GM19099 (cell line): ENCODE results near the gene PON1.

ENCODE experiments used
- POLR2A ChIP-seq: IDR thresholded peaks from 3 replicates; pipeline ENCODE4 v1.6.1; 2011; ENCODE audit warnings: low read depth; ENCODE audit not compliant: insufficient read length; ENCODE audit errors: extremely low read depth

The PON1 gene

DNA sequence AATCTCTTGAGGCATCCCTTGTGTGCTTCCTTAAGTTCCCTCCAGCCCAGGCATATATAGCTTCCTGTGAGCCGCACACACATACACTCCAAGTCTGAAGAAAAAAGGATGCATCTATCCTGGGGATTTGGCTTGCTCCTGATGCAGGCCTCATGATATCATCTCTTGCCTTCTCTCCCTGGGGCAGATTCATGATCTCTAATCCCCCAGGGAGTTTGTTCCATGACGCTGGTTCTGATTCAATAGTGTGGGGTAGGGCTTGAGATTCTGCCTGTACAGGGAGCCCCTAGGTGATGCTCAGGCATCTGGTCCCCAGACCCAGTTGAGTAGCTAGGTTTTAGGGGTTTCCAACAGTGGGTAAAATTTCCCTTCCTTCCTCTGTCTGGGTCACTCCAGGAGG lies 1.5 kb downstream of the PON1 start:
- TF ChIP-seq POLR2A: no peak

DNA sequence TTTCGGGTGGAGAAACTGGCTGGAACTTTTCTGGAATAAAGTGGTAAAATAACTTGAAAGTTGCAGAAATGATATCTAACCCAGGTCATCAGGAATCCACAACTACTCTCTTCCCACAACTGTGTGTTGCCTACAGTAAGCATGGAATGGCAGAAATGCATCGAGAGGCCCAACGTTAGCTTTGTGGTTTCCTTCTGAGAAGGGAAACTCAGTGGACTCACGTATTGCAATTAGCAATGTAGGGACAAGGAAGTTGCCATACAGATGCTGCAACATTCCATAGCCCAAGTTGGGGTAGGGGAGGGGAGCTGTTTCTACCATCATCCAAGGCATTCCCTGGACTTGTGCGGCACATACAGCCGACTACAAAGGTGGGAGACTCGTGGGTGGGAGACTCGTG lies 1.9 kb downstream of the PON1 start:
- no peak for TF ChIP-seq POLR2A

DNA sequence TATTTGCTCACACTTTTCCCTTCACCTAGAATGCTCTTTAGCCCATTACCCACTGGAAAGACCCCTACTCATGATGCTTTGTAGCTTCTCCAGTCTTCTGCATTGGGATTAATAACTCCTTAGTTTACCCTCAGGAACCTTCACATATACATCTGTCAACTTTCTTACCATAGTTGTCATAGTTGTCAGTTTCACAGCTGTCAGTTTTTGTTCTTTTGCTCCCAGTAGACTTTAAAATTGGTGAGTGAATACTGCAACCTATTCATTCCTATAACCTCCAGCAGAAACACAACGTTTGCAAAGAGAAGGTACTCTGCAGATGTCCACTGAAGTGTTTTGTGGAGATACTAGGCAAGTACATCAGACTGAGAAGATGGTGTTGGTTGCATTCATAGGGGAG lies 2.6 kb downstream of the PON1 start:
- no peak for TF ChIP-seq POLR2A

DNA sequence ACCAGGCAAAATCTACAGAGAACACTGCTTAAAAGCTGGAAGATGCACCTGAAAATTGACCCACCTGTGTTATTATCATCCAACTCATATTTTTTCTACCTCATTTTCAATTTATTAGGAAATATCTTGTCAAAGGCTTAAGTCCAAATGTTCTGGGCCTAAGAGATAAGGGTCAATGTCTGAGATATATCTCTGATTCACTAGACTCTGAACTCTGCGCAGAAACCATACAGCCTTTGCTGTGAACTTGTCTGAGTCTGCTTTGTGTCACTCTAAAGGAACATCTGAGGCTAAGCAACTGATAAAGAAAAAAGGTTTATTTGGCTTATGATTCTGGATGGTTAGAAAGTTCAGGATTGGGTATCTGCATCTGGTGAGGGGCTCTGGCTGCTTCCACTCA lies 3.7 kb downstream of the PON1 start:
- no peak for TF ChIP-seq POLR2A

DNA sequence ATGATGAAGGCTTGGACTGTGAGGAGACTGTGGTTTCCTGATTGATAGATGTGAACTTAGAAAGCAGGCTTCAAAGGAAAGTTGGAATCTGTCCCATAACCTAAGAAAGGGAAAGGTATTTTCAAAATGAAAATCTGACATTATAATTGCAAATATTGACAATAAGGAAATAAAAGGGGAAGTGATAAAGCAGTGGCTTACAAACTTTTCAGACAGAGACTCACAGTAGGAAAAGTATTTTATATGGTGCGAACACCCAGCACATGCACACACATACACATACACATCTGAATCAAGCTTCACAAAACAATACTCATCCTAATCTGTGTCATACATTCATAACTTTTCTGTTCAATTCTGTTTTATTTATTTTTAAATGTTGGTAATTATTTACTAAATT lies 4.8 kb downstream of the PON1 start:
- TF ChIP-seq POLR2A: no peak

DNA sequence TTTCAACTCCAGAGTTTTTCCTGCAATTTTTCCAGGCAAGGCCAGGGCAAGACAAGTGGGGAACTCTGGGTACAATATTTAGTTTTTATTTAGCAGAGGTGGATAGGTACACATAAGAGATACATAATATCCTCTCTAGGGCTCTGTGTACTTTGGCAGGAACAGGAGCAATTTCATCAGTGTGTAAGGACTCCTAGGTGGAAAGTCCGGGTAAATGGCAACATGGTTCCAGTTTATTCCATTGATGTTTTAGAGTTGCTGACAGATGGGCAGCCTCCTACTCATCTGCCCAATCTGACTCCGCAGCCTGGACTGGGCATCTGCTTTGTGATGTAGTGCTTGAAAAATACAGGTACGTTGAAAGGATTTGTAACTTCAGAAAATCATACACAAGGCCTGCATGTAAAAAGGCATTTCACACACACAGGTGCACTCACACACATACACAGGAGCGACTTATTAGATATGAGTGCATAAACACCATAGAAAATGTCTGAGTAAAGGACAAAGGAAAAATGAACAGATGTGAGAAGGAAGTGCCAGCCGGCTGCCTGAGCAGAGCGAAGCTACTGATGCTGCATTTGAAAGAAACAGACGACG lies 5.7 kb downstream of the PON1 start:
- no peak for TF ChIP-seq POLR2A

DNA sequence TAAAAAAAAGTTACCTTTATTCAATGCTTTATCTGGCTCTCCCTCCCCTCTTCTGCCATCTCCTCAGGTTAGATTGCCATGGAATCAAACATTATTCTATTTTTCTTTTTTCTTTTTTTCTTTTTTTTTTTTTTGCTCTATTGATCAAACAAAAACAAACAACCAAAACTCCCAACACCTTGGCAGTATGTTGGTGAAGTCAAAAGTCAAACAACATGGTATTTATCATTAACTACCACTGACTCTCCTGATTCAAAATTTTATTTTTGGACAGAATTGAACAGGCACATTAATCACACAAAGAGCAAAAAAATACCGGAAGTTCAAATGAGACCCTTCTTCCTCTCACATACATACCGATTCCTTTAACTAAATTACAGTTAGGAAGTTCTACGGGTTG lies 6.4 kb downstream of the PON1 start:
- TF ChIP-seq POLR2A: no peak

DNA sequence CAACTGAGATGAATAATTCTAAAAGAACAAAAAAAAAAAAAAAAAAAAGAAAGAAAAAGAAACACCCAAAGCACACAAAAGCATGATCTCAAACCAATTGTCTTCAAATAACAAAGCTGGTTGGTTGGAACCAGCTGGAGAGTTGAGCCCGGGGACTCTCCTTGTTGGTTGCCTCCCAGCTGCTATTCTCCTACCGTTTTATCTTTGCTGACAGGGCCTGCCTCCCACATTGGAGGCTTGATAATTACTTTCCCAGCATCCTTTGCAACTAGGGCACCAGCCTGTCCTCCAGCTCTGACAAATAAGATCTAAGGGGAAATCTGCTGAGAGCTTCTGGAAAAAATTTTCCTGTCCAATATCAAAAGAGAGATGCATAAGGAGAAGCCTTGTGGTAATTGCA lies 6.8 kb downstream of the PON1 start:
- TF ChIP-seq POLR2A: no peak

DNA sequence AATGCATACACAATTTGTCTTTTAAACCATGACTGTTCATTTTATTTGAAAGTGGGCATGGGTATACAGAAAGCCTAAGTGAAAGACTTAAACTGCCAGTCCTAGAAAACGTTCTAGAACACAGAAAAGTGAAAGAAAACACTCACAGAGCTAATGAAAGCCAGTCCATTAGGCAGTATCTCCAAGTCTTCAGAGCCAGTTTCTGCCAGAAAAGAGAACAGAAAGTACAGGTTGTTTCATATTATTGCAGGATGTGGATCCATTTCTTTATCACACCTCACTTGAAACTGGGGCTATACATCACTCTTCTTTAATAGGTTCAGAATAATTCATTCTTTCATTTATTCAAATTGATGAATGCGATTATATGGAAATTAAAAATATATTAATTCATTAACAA lies 7.7 kb downstream of the PON1 start:
- TF ChIP-seq POLR2A: no peak

DNA sequence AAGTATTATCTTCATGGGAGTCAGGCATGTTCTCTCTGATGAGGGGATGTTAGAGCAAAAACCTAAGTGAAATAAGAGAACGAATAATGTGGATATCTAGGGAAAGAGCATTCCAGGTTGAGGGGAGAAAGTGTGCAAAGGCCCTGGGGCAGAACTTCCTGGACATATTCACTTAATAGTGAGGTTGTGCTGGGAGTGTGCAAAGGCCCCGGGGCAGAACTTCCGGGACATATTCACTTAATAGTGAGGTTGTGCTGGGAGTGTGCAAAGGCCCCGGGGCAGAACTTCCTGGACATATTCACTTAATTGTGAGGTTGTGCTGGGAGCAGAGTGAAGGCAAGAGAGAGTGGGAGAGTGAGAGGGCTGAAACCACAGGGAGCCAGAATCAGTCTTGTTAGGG lies 11.8 kb downstream of the PON1 start:
- TF ChIP-seq POLR2A: no peak

DNA sequence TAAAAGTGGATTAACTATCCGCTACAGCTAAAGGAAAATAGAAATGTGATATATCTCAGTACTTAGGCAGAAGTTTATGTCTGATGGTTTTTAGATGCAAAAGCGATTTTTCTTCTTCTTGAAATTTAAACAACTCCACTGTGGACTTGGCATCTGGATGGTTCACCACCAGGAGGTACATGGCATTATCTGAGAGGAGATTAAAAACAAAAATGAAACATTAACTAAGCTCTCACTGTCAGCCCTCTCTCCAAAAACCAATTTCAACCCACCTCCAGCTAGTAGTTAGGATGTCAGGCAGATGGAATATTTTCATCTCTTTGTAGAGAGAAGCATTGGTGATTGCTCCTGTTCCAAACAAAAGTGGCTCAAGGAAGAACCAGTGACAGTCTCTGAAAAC lies 12.9 kb downstream of the PON1 start:
- TF ChIP-seq POLR2A: no peak

DNA sequence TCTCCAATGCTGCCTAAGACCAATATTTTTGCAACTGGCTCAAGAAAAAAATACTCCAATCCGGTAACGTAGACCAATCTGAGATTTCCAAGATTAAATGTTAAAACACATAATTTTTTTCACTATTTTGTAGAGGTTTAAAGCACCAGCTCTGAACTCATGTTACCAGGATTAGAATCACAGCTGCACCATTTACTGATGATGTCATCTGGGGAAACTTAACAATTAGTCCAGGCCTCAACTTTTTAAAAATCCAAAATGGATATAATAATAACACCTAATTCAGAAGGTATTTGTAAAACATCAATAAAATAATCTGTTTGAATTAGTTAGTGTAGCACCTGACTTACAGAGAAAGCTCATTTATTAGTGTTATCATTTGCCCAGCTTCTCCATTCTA lies 14.4 kb downstream of the PON1 start:
- no peak for TF ChIP-seq POLR2A

DNA sequence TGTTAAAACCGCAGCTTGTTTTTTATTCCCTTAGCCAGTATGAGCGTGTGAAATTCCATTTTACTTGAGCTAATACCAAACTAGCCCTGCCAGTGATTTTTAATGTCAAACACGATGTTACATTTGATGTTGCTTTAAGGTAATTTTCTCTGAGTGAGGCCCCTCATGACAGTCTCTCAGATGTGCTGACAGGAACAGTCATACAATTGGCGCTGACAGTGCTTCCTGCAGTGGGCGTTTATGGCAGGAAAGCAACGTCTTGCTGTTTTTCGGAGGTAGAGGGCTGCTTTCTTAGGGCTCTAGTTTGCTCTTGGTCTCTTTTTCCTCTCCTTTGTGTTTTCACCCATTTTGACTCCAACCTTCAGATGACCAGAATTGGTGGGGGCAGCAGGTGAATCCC lies 19.3 kb downstream of the PON1 start:
- TF ChIP-seq POLR2A: no peak

DNA sequence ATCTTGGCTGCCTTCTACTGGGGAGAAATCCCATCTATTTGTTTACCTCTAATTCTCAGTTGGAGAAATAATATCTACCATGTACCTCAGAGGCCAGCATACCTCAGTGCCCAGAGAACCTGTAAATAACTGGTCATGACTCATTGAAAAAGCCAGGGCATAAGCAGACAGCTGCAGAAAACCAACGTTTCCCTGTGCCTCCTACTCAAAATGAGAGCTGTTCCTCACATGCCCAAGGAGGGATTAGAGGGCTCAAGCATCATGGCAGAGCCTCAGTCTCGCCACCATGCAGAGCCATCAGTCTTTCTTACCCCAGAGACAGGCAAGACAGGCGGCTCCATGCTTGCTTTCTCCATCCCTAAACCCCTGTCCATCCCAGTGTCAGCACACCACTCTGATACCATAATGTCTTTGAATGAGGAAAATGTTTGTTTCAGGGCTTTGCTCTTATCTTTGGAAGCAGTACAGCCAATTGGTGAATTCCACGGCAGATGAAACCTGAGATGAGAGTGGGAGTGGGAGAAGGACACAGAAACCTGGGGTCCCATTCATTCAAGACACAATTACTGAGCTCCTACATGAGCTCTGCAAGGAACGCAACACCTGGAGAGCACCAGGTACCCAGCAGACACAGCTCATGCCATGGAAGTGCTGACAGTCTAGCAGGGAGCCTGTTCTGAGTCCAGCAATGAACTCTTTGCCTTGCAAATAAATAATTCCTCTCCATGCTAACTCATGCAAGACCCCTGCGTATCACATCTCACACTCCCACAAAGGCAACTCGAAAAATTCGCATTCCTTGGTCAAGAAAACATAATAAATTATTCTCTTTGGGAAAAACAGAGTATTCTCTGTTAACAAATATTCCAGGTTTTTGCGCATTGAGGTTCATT lies 21.1 kb downstream of the PON1 start:
- TF ChIP-seq POLR2A: no peak

DNA sequence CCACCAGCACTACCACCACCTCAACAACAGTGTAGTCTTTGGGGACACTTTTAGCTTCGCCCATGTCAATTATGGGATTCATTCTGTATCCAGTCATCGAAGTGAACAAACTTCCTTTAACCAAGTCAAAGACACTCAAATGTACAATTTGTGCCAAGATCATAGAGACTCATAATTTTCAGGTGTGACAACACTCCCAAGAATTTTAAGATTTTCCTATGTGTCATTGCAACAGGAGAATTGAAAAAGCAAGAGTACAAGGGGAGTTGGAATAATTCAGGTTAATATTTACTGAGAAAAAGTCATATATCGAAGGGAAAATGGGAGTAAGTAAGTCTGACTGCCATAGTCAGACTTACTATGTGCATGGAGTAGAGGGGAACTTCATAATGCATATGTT lies 26.2 kb downstream of the PON1 start:
- TF ChIP-seq POLR2A: no peak

DNA sequence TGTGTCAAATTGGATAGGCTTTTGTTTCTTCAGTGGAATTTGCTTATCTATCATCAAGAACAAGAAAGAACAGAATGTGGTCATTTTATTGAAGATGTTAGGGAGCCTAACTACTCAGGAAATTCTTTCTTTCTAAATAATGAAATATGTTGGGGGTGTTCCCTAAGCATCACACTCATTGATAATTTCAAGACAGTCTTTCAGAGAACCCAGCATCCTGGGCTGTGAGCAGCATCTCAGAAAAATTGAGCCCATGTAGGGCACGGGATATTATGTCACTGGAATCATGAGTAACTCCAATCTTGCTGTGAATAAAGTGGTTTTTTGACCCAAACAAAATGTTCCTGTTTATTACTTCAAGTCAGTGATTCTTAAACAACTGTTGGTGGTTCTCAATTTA lies 27.3 kb downstream of the PON1 start:
- no peak for TF ChIP-seq POLR2A
